GM12878 (cell line): ENCODE measurements around the gene PLXNA4. TPM values are rescaled to one million over a fixed set of nuclear protein-coding genes. Genes with fewer than 3 reads are reported as not detected.

Source experiments
- ATAC-seq: fragments of 200-7000 bp; cut with Tn5 transposase; 3 replicates; pipeline ENCODE4 v1.9.1; 2020; ENCODE audit warnings: mild to moderate bottlenecking, moderate library complexity
- BruUV-seq: library from RNA; stranded (reverse); fragments of 400-500 nt; replicated peaks from 2 replicates; lab custom pipeline; 2021; lab: Mats Ljungman, UMichigan
- CTCF ChIA-PET: fragments of 300-600 bp; sonication (Branson Sonifier 250); formaldehyde crosslinking; extraction: SDS; loops from one replicate; lab custom pipeline; 2021; ENCODE audit warnings: inconsistent platforms; lab: Yijun Ruan, JAX
- POLR2A ChIA-PET: fragments of 350-600 bp; formaldehyde crosslinking; extraction: SDS; loops from one replicate; lab custom pipeline; 2021; ENCODE audit warnings: inconsistent platforms; lab: Charles Lee
- RAD21 ChIA-PET: fragments of 300-600 bp; sonication (Branson Sonifier 250); formaldehyde crosslinking; loops from one replicate; lab custom pipeline; 2023; ENCODE audit warnings: antibody characterized with exemption; ENCODE audit not compliant: unreplicated experiment; lab: Charles Lee
- SMC1A ChIA-PET: fragments of 300-600 bp; sonication (Branson Sonifier 250); formaldehyde crosslinking; loops from one replicate; lab custom pipeline; 2023; ENCODE audit not compliant: unreplicated experiment, uncharacterized antibody; lab: Charles Lee
- DNase-seq: peaks from one replicate; pipeline ENCODE4 v3.0.0-alpha.2; 2011; ENCODE audit warnings: low read depth, low spot score
- FAIRE-seq: peaks from 3 replicates; lab custom pipeline; 2011; peaks lifted over from hg19 to GRCh38; lab: Jason Lieb, UNC
- H2AFZ ChIP-seq: 2 replicates; pipeline ENCODE4 v1.6.0; 2011; ENCODE audit warnings: low read depth, low read length, control low read depth; ENCODE audit not compliant: control insufficient read depth
- H3K27ac ChIP-seq: 2 replicates; pipeline ENCODE4 v1.5.1; 2011; ENCODE audit warnings: control low read depth; ENCODE audit not compliant: control insufficient read depth, insufficient read depth
- H3K27me3 ChIP-seq, 2 experiments: replicated peaks in 1 of 2; 2 replicates each; pipeline versions ENCODE4 v1.6.0 to v1.6.1; 2011; ENCODE audit warnings: low read length in 1 of 2; ENCODE audit not compliant: control insufficient read depth in 2 of 2, insufficient read depth in 2 of 2
- H3K36me3 ChIP-seq, 2 experiments: 2 replicates each; pipeline ENCODE4 v1.5.1; 2011; ENCODE audit warnings: low read length in 1 of 2; ENCODE audit not compliant: control insufficient read depth in 2 of 2, insufficient read depth in 2 of 2
- H3K4me1 ChIP-seq: 2 replicates; pipeline ENCODE4 v1.6.1; 2011; ENCODE audit warnings: mild to moderate bottlenecking, low read length, moderate library complexity, mixed read lengths; ENCODE audit not compliant: control insufficient read depth, insufficient read depth
- H3K4me2 ChIP-seq: 2 replicates; pipeline ENCODE4 v1.6.0; 2011; ENCODE audit warnings: control low read depth; ENCODE audit not compliant: control insufficient read depth, insufficient read depth
- H3K4me3 ChIP-seq: fragments of 200-600 bp; sonication (generic); 2 replicates; pipeline ENCODE4 v1.5.1; 2016
- H3K79me2 ChIP-seq: 2 replicates; pipeline ENCODE4 v1.6.0; 2011; ENCODE audit warnings: low read length; ENCODE audit not compliant: control insufficient read depth, insufficient read depth
- H3K9ac ChIP-seq: 2 replicates; pipeline ENCODE4 v1.8.0; 2011; ENCODE audit warnings: low read length, control low read depth, mixed read lengths; ENCODE audit not compliant: control insufficient read depth, insufficient read depth
- H3K9me3 ChIP-seq: replicated peaks from 3 replicates; pipeline ENCODE4 v1.5.1; 2011; ENCODE audit warnings: mild to moderate bottlenecking, low read length; ENCODE audit not compliant: control insufficient read depth, insufficient read depth
- H4K20me1 ChIP-seq: 2 replicates; pipeline ENCODE4 v1.6.0; 2011; ENCODE audit not compliant: control insufficient read depth, insufficient read depth
- ATF7 ChIP-seq: fragments of 450-650 bp; IDR thresholded peaks from 2 replicates; pipeline ENCODE4 v1.6.1; 2016; ENCODE audit warnings: low read depth, mild to moderate bottlenecking
- DPF2 ChIP-seq: fragments of 450-650 bp; IDR thresholded peaks from 2 replicates; pipeline ENCODE4 v1.6.1; 2017; ENCODE audit warnings: mild to moderate bottlenecking
- E4F1 ChIP-seq: fragments of 450-650 bp; IDR thresholded peaks from 2 replicates; pipeline ENCODE4 v1.6.1; 2018; ENCODE audit warnings: borderline replicate concordance, mild to moderate bottlenecking; ENCODE audit not compliant: partially characterized antibody
- HDAC6 ChIP-seq: fragments of 200-600 bp; sonication (generic); IDR thresholded peaks from one replicate; pipeline ENCODE4 v1.8.0; 2017; ENCODE audit warnings: antibody characterized with exemption; ENCODE audit not compliant: unreplicated experiment
- IRF4 ChIP-seq: IDR thresholded peaks from 2 replicates; pipeline ENCODE4 v1.6.1; 2011; ENCODE audit warnings: low read depth, low read length
- KDM1A ChIP-seq: fragments of 200-600 bp; sonication (generic); IDR thresholded peaks from 2 replicates; pipeline ENCODE4 v1.6.1; 2016; ENCODE audit warnings: borderline replicate concordance
- MYC ChIP-seq: IDR thresholded peaks from 2 replicates; pipeline ENCODE4 v1.6.1; 2011; ENCODE audit warnings: mild to moderate bottlenecking, low read length, moderate library complexity, inconsistent platforms; ENCODE audit not compliant: insufficient read depth, insufficient replicate concordance, insufficient read length, severe bottlenecking
- NFIC ChIP-seq: IDR thresholded peaks from 2 replicates; pipeline ENCODE4 v1.6.1; 2012; ENCODE audit warnings: low read depth, mild to moderate bottlenecking, inconsistent platforms, low read length, moderate library complexity
- NR2F1 ChIP-seq: fragments of 450-650 bp; conservative IDR thresholded peaks from 2 replicates; pipeline ENCODE4 v1.6.1; 2017; ENCODE audit warnings: mild to moderate bottlenecking
- POLR2AphosphoS5 ChIP-seq: IDR thresholded peaks from 2 replicates; pipeline ENCODE4 v1.6.1; 2011; ENCODE audit warnings: mild to moderate bottlenecking, low read length, inconsistent platforms
- SPI1 ChIP-seq: IDR thresholded peaks from 2 replicates; pipeline ENCODE4 v1.6.1; 2011; ENCODE audit warnings: low read depth, mild to moderate bottlenecking, low read length, moderate library complexity, borderline replicate concordance; ENCODE audit not compliant: insufficient read depth
- TARDBP ChIP-seq: IDR thresholded peaks from 2 replicates; pipeline ENCODE4 v1.6.1; 2016; ENCODE audit warnings: borderline replicate concordance
- TCF3 ChIP-seq: IDR thresholded peaks from 2 replicates; pipeline ENCODE4 v1.6.1; 2012; ENCODE audit warnings: low read depth, mild to moderate bottlenecking, low read length, borderline replicate concordance; ENCODE audit not compliant: insufficient read depth
- YY1 ChIP-seq: IDR thresholded peaks from 2 replicates; pipeline ENCODE4 v1.6.1; 2011; ENCODE audit warnings: low read depth, mild to moderate bottlenecking, low read length
- ZBTB11 ChIP-seq: fragments of 450-650 bp; formaldehyde crosslinking; IDR thresholded peaks from 2 replicates; pipeline ENCODE4 v1.5.0; 2022; ENCODE audit warnings: mild to moderate bottlenecking, missing genetic modification characterization
- ZNF687 ChIP-seq: fragments of 450-650 bp; IDR thresholded peaks from 2 replicates; pipeline ENCODE4 v1.6.1; 2017; ENCODE audit warnings: mild to moderate bottlenecking, moderate library complexity
- WGBS: methylation state at CpG from one replicate; pipeline ENCODE4 v1.1.6; 2016; ENCODE audit warnings: low lambda C conversion rate; ENCODE audit not compliant: insufficient replicate concordance, insufficient coverage; ENCODE audit errors: missing lambda C conversion rate; 5-methylcytosine and 5-hydroxymethylcytosine counted together
- in situ Hi-C: fragments of 300-500 bp; cut with MboI; formaldehyde crosslinking; loops from 9 replicates; pipeline ENCODE4 v1.14.3; 2018; ENCODE audit warnings: mixed read lengths
- intact Hi-C: fragments of 100-400 bp; cut with micrococcal nuclease; formaldehyde crosslinking; loops from one replicate; pipeline ENCODE4 v1.14.2; 2022; ENCODE audit not compliant: unreplicated experiment
- polyA plus RNA-seq, 11 experiments: library from polyadenylated mRNA; depleted of rRNA in 4 of 11; unstranded in 6 of 11; stranded (reverse) in 5 of 11; fragments of >200 nt; fragmentation: Nextera tagmentation in 4 of 11; fragmentation: Illumina TruSeq in 1 of 11; extraction: Ambion mirVana in 4 of 11; extraction: Trizol in 1 of 11; gene quantifications; 1 replicate in 1 of 11; 2 replicates in 10 of 11; pipeline versions ENCODE4 v1.2.1 to v1.2.3, GENCODE V29; 2011 to 2016; ENCODE audit warnings: inconsistent platforms in 2 of 11, missing spikeins in 2 of 11, low read depth in 1 of 11
- total RNA-seq, 4 experiments: library from RNA; depleted of rRNA in 3 of 4; stranded (reverse); fragments of >200 nt in 3 of 4; fragmentation: Illumina TruSeq in 1 of 4; extraction: Trizol in 1 of 4; gene quantifications; 2 replicates each; pipeline versions ENCODE4 v1.2.1 to v1.2.3, GENCODE V29; 2013 to 2021

PLXNA4 gene
- total and polyA plus RNA-seq, 10 of the 15 experiments (the other 5 are each of a cell fraction or from before 2014, with no cell fraction given), result 0.03 TPM; not detected in 9

GRCh38 chr7:132185150-132185549, 391.1 kb downstream of the PLXNA4 start:
- H4K20me1 ChIP-seq, result no peaks in the 10 kb centered on the region
- intact Hi-C loops, result no loop called here
- H3K27ac ChIP-seq, result no peak overlapping the region
- no peaks in the 10 kb centered on the region for H3K27me3 ChIP-seq
- no peak overlapping the region for H2AFZ ChIP-seq
- no peak for ATAC-seq
- ChIA-PET SMC1A (no interaction called here), CTCF (no interaction called here), POLR2A (no interaction called here), RAD21 (no interaction called here)
- H3K4me3 ChIP-seq, result no peak overlapping the region
- no peak for FAIRE-seq
- no peak for DNase-seq
- BruUV-seq, result no TSS peak
- H3K36me3 ChIP-seq, result no peaks in the 10 kb centered on the region
- H3K9me3 ChIP-seq, result no peaks in the 10 kb centered on the region; the same call in 2 of the 3 replicates
- no peak overlapping the region for H3K9ac ChIP-seq
- WGBS, result 23% methylated on average over 7 of the region's 7 CpGs
- H3K4me2 ChIP-seq, result no peak overlapping the region
- H3K79me2 ChIP-seq, result no peaks in the 10 kb centered on the region
- in situ Hi-C loops, result no loop called here
- H3K4me1 ChIP-seq, result no peaks in the 10 kb centered on the region
- TF ChIP-seq HDAC6 (no peak), IRF4 (no peak), TARDBP (no peak), NFIC (no peak), MYC (no peak), ATF7 (no peak), ZBTB11 (no peak), KDM1A (no peak), TCF3 (no peak), NR2F1 (no peak), ZNF687 (no peak), SPI1 (no peak), POLR2AphosphoS5 (no peak), DPF2 (no peak), YY1 (no peak), E4F1 (no peak)
